Smooth muscle cell (in vitro differentiated cells): ENCODE data around the gene MSH3. TPM values are rescaled to one million over a fixed set of nuclear protein-coding genes. Genes with fewer than 3 reads are reported as not detected.

ENCODE experiments used
- DNase-seq: peaks from one replicate; lab custom pipeline; 2025; ENCODE audit not compliant: unreplicated experiment; lab: John Stamatoyannopoulos, UW
- H2AFZ ChIP-seq: fragments of 200-600 bp; sonication (generic); 2 replicates; pipeline ENCODE4 v1.6.0; 2016; ENCODE audit warnings: antibody characterized with exemption, low read depth, mild to moderate bottlenecking
- H3F3A ChIP-seq: fragments of 200-600 bp; sonication (generic); 2 replicates; pipeline ENCODE4 v1.6.0; 2017; ENCODE audit warnings: antibody characterized with exemption, low read depth
- H3K27ac ChIP-seq: fragments of 200-600 bp; sonication (generic); 2 replicates; pipeline ENCODE4 v1.5.1; 2016; ENCODE audit warnings: low read depth, mild to moderate bottlenecking
- H3K27me3 ChIP-seq: fragments of 200-600 bp; sonication (generic); 2 replicates; pipeline ENCODE4 v1.6.1; 2016; ENCODE audit warnings: low read depth, mild to moderate bottlenecking
- H3K36me3 ChIP-seq: fragments of 200-600 bp; sonication (generic); 2 replicates; pipeline ENCODE4 v1.5.1; 2016; ENCODE audit warnings: low read depth
- H3K4me1 ChIP-seq: fragments of 200-600 bp; sonication (generic); 2 replicates; pipeline ENCODE4 v1.5.1; 2016; ENCODE audit warnings: low read depth
- H3K4me2 ChIP-seq: fragments of 200-600 bp; sonication (generic); 2 replicates; pipeline ENCODE4 v1.6.0; 2016; ENCODE audit warnings: mild to moderate bottlenecking
- H3K4me3 ChIP-seq: fragments of 200-600 bp; sonication (generic); 2 replicates; pipeline ENCODE4 v1.5.1; 2016; ENCODE audit warnings: mild to moderate bottlenecking
- H3K79me2 ChIP-seq: fragments of 200-600 bp; sonication (generic); 2 replicates; pipeline ENCODE4 v1.6.0; 2016; ENCODE audit warnings: low read depth, mild to moderate bottlenecking
- H3K9ac ChIP-seq: fragments of 200-600 bp; sonication (generic); 2 replicates; pipeline ENCODE4 v1.6.0; 2016; ENCODE audit warnings: low read depth
- H3K9me3 ChIP-seq: fragments of 200-600 bp; sonication (generic); replicated peaks from 2 replicates; pipeline ENCODE4 v1.5.1; 2016; ENCODE audit warnings: low read depth
- H4K20me1 ChIP-seq: fragments of 200-600 bp; sonication (generic); 2 replicates; pipeline ENCODE4 v1.6.0; 2016; ENCODE audit warnings: low read depth
- WGBS: methylation state at CpG from one replicate; pipeline ENCODE4 v1.1.7; 2016; ENCODE audit warnings: low lambda C conversion rate; 5-methylcytosine and 5-hydroxymethylcytosine counted together
- polyA plus RNA-seq: library from polyadenylated mRNA; unstranded; fragments of >200 nt; fragmentation: Nextera tagmentation; extraction: Ambion mirVana; gene quantifications from 2 replicates; pipeline ENCODE4 v1.2.1, GENCODE V29; 2016
- total RNA-seq: library from RNA; depleted of rRNA; stranded (reverse); fragments of >200 nt; gene quantifications from 2 replicates; pipeline ENCODE4 v1.2.3, GENCODE V29; 2014
- TF ChIP-seq, protein P1 (sequence below): fragments of 200-600 bp; sonication (generic); IDR thresholded peaks from 2 replicates; pipeline ENCODE4 v1.5.1; 2017; ENCODE audit warnings: borderline replicate concordance, mild to moderate bottlenecking, antibody characterized with exemption; ENCODE audit not compliant: insufficient read depth, poor library complexity, severe bottlenecking

Gene MSH3
- total and polyA plus RNA-seq, 2 experiments from 2014 or later = 5.1 to 12.6 TPM

- H3K27me3 ChIP-seq = no peaks in the 10 kb centered on the region
- H3F3A ChIP-seq = no peaks in the 10 kb centered on the region
- H2AFZ ChIP-seq = no peak overlapping the region
- DNase-seq = no peak
- no peak overlapping the region for H3K4me3 ChIP-seq
- H3K27ac ChIP-seq = no peak overlapping the region
- H3K9ac ChIP-seq = no peak overlapping the region
- no peaks in the 10 kb centered on the region for H3K79me2 ChIP-seq
- TF ChIP-seq, protein P1, sequence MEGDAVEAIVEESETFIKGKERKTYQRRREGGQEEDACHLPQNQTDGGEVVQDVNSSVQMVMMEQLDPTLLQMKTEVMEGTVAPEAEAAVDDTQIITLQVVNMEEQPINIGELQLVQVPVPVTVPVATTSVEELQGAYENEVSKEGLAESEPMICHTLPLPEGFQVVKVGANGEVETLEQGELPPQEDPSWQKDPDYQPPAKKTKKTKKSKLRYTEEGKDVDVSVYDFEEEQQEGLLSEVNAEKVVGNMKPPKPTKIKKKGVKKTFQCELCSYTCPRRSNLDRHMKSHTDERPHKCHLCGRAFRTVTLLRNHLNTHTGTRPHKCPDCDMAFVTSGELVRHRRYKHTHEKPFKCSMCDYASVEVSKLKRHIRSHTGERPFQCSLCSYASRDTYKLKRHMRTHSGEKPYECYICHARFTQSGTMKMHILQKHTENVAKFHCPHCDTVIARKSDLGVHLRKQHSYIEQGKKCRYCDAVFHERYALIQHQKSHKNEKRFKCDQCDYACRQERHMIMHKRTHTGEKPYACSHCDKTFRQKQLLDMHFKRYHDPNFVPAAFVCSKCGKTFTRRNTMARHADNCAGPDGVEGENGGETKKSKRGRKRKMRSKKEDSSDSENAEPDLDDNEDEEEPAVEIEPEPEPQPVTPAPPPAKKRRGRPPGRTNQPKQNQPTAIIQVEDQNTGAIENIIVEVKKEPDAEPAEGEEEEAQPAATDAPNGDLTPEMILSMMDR = no peak
- no peak overlapping the region for H3K4me2 ChIP-seq
- H3K4me1 ChIP-seq = no peaks in the 10 kb centered on the region
- H4K20me1 ChIP-seq = no peaks in the 10 kb centered on the region
- no peaks in the 10 kb centered on the region for H3K9me3 ChIP-seq
- no peaks in the 10 kb centered on the region for H3K36me3 ChIP-seq
- WGBS = 81% methylated on average over 4 of the region's 4 CpGs
Observed at GRCh38 chr5:80916676-80917075, 262.2 kb downstream of the MSH3 start.

DNA sequence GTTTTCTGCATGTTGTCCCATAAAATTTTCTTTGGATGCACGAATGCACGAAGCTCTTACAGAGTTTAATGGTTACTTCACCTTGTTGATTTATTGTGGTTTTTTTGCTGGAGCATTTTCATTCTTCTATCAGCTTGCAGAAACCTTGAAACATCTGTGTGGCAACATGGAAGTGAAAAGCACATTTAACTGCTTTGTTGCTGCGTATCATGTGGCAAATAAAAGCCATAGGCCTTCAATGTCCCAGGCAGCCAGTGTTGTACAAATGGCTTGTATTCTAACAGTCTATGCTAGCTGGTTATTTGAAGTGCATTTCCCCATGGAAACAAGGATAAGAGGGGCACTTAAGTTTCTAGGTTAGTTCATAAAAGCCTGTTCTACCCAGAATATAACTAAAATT, 263.2 kb downstream of the MSH3 start:
- H4K20me1 ChIP-seq = no peaks in the 10 kb centered on the region
- no peaks in the 10 kb centered on the region for H3F3A ChIP-seq
- TF ChIP-seq, protein P1 = no peak
- 90% methylated on average over 3 of the region's 3 CpGs for WGBS
- no peak for DNase-seq
- no peak overlapping the region for H3K4me2 ChIP-seq
- H3K9ac ChIP-seq = no peak overlapping the region
- H3K27me3 ChIP-seq = no peaks in the 10 kb centered on the region
- H3K27ac ChIP-seq = no peak overlapping the region
- no peaks in the 10 kb centered on the region for H3K79me2 ChIP-seq
- H3K4me3 ChIP-seq = no peak overlapping the region
- H3K4me1 ChIP-seq = no peaks in the 10 kb centered on the region
- H2AFZ ChIP-seq = no peak overlapping the region
- no peaks in the 10 kb centered on the region for H3K36me3 ChIP-seq
- no peaks in the 10 kb centered on the region for H3K9me3 ChIP-seq

- Histone ChIP-seq H3F3A (no peaks in the 10 kb centered on the region), H3K4me2 (no peak overlapping the region), H3K27me3 (no peaks in the 10 kb centered on the region), H3K36me3 (no peaks in the 10 kb centered on the region), H3K9ac (no peak overlapping the region), H3K79me2 (no peaks in the 10 kb centered on the region), H3K4me1 (no peaks in the 10 kb centered on the region), H2AFZ (no peak overlapping the region), H3K27ac (no peak overlapping the region), H3K4me3 (no peak overlapping the region), H3K9me3 (no peaks in the 10 kb centered on the region), H4K20me1 (no peaks in the 10 kb centered on the region)
- DNase-seq = no peak
- TF ChIP-seq, protein P1 = no peak
- 93% methylated on average over 6 of the region's 6 CpGs for WGBS
Observed at GRCh38 chr5:80919678-80920196, 265.3 kb downstream of the MSH3 start.

GRCh38 chr5:80920333-80920732, 265.9 kb downstream of the MSH3 start:
- Histone ChIP-seq H3K27ac (no peak overlapping the region), H3K4me2 (no peak overlapping the region), H2AFZ (no peak overlapping the region), H3K36me3 (no peaks in the 10 kb centered on the region), H3K4me1 (no peaks in the 10 kb centered on the region), H3K79me2 (no peaks in the 10 kb centered on the region), H4K20me1 (no peaks in the 10 kb centered on the region), H3K9ac (no peak overlapping the region), H3K27me3 (no peaks in the 10 kb centered on the region), H3F3A (no peaks in the 10 kb centered on the region), H3K4me3 (no peak overlapping the region), H3K9me3 (no peaks in the 10 kb centered on the region)
- no peak for DNase-seq
- TF ChIP-seq, protein P1 = no peak
